CD4-positive, alpha-beta T cell treated with Interleukin-15 for 4 hours (primary cell): ENCODE measurements around the gene SUMO3.
"Not testable (repeated sequence)": the region's sequence is repeated elsewhere in the genome, so short reads cannot be mapped to it uniquely, and the experiment has no call there.

ENCODE experiments used
- DNase-seq: peaks from one replicate; pipeline ENCODE4 v3.0.0-alpha.2; 2020; ENCODE audit warnings: low spot score

Gene SUMO3

DNA sequence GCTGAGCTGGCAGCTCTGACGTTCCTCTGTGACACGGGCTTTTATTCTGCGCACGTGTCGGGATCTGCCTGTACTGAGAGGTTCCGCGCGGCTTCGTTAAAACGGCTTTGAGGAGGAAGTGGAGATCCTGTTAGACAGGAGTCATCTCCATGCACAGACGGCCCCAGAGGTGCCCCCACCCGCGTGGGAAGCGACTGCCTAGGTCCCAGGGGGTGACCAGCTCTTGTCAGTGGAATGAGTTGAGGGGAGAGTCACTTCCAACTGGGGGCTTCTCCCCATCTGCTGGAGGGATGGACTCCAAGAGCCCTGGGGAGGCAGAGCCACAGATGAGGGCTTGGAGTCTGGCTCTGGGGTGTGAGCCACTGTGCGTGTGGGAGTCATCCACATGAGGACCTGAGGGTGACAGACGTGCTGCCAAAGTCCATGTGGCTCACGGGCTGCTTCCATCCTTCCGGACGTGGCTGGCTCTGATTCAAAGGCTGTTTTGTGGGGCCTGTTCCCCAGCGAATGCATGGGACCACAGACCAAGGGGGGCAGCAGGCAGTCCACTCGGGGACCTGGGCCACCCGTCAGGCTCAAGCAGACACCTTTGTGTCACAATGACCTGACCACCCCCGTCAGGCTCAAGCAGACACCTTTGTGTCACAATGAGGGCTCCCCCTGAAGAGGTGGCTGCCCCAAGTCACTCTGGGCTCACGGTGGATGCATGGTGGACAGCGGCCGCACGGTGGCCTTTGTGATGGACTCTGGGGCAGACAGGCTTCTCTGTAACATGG is 28.8 kb upstream of the SUMO3 start:
- DNase-seq = peak; percentile 20

DNA sequence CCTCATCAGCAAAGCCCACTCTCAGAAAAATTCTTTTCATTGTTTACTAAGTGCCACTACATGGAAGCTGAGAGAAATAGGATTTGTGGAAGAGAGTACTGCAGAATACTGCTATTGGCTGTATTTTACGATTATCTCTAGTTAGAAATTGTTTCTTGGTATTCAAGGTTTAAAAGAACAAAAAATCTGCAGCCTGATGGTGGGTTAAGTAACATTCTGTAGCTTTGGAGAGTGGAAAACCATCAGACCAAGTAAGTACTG is 28.3 kb upstream of the SUMO3 start:
- no peak for DNase-seq

DNA sequence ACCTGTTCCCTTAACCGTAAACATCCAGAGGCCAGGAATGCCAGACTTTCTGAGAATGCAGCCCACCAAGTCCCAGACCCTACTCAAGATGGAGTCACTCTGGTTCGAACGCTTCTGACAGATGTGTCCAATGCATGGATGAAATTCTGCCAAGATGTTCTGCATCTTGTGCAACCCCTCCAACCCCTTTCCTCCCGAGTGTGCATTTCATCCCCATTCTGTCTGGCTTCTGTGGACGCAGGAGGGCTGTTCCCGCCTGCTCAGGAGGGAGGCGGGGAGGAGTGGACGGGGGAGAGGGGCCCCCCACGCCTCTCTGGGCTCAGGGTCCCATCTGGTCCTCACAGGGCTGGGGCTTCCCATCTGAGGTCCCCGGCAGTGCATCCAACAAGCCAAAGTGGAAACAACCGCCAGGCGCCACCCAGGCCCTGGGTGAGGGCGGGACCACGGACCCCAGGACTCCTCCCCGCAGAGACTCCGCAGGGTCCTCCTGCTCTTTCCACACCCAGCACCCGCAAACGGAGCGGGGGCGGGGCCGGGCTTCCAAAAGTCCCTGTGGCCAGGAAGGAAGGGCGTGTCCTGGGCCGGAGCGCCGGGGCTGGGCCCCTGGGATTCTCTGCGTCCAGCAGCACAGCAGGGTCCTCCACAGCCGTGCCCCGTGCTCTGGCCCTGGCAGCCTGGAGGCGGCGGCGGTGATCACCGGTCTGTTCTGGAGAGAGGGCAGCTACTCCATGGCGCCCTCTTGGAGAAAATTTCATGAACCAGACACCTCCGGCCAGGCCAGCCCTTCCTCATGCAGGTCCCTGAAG is 27.8 kb upstream of the SUMO3 start:
- peak; percentile 47 for DNase-seq

DNA sequence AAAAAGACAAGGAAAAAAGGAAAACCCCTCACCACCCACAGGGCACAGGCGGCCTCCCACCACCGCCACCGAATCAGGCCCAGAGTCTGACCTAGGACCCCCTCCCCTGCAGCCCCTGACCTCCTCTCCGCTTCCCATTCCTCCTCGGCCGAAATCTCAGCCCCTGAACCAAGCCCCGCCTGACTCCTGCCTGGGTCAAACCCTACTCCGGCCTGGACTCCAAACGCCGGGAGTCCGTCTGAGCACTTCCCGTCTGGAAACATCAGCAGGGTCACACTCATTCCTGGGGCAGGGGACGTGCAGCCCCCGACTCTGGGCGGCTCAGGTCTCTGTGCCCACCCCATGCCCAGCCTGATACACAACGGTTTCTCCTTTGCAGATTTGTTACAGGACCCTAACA is 26.4 kb upstream of the SUMO3 start:
- DNase-seq = no peak

DNA sequence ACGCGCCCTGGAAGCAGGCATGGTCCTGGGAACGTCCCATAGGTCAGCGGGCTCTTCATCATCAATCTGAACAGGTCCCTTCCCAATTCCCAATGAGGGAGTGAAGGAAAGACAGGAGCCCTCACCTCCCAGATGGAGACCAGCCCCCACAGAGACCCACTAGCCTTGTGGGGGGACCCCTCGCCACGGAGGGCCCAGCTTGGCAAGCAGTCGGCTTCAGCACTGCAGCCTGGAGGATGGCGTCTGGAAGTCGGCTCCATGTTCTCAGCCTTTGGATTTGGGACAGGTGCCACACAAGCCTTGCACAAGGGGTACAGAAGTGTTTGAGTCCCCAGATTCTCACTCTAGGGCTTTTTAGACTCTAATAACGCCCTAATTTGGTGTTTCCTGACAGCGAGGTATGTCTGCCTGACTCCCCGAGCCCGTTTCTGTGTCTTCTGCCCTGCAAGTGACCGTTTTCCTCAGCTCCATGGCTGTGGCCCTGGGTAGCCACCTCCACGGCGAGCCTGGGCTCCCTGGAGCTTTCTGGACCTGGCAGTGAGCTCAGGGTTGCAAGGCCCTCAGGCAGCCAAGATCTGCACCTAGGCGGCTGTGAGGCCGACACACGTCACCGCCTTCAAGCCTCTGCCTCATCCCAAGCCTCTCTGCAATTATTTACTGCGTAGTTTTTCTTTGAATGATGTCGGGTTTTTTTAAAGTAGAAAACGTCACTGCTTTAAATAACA is 25.0 kb upstream of the SUMO3 start:
- no peak for DNase-seq

DNA sequence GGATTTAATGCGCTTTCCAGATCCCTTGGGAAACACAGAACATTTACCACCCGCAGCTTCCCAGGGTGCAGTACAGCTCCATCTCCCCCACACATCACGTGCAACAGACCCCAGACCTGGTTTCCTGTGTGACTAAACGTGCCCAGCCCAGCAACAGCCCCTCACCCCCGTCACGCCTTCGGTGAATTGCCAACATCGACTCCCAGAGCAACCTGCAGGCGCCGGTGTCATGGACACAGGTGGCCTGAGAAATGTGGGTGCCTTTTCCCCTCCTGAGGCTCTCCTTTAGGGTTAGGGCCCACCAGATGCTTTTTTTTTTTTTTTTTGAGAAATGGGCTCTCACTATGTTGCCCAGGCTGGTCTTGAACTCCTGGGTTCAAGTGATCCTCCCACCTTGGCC is 24.2 kb upstream of the SUMO3 start:
- no peak for DNase-seq

DNA sequence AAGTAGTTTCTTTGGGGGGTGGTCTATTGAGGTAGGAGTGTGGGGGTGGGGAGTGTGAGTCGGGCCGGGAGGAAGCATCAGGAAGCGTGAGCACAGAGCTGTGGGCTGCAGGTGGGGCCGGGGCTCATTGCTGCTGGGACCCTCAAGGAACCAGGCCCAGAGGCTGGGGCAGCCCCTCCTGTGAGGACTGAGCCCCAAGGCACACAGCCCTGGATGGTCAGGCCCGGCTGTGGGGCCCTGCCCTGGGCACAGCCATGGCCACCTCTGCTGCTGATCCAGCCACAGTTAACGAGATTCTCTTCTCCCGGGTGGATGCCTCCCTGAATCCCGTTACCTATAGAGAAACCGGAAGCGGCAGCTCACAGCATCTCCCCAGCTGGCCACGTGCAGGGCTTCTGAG is 22.9 kb upstream of the SUMO3 start:
- DNase-seq = no peak

DNA sequence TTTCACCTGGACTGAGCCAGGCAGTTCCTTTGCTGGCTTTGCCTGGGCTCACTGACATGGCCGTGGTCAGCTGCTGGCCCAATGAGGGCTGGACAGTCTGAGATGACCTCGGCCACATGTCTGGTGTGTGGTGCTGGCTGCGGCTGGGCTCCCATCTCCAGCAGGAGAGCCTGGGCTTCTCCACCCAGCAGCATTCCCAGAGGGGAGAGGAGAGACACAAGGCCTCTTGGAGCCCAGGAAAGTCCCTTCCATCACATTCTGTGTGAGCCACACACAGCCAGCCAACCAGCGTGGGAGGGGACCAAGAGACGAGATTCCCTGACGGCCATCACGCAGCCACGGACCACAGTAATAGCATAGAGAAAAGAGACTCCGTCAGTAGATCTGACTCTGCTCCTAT is 21.1 kb upstream of the SUMO3 start:
- DNase-seq = no peak

DNA sequence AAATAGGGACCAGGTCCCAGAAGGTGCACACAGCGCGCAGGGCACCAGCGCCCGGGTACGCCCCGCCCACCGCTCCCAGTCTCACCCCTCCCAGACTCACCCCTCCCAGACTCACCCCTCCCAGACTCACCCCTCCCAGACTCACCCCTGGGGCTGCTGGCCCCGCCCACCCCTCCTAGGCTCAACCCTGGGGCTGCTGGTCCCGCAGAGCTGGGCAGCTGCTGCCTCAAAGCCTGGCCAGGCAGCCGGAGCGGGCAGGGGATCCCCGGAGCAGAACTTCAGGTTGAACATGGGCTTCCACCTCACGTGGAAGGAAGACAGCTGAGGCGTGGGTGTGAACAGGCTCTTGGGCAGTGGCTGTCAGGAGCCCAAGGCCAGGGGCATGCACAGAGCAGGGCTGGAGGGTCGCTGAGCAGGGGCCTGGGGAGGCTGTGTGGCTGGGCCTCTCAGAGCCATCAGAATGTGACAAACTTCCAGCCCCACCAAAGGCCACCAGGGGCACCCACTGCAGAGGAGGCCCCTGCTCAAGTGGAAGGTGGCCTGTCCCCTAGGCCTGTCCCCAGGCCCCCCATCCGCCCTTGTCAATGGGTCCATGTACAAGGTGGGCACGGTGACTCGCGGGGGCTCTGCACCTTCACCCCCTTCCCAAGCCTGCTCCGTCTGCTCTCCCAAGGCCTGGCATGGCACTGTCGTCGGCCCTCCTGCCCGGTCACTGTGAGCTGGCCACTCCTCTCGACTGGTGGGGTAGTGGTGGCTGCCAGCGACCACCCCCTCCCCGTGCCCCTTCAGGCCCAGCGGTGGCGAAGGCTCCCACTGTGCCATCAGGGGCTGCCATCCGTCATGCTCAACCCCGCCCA is 20.4 kb upstream of the SUMO3 start:
- no peak for DNase-seq

DNA sequence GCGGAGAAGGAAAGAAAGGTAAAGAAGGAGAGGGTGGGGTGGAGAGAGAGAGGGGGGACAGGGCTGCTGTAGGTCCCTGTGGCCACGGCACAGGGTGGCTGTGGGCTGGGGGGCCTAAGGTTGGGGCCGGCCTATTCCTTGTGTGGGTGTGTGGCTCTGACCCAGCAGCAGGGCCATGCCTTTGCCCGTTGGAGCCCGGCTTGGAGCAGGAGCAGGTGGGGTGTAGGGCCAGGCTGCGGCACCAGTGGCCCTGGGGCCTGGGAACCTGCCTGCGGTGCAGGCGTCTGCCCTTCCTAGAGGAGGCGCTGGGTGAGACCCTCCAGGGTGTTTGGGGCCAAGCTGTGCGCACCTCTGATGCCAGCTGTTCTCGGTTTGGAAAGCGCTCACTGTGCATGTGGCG is 19.7 kb upstream of the SUMO3 start:
- DNase-seq = no peak

DNA sequence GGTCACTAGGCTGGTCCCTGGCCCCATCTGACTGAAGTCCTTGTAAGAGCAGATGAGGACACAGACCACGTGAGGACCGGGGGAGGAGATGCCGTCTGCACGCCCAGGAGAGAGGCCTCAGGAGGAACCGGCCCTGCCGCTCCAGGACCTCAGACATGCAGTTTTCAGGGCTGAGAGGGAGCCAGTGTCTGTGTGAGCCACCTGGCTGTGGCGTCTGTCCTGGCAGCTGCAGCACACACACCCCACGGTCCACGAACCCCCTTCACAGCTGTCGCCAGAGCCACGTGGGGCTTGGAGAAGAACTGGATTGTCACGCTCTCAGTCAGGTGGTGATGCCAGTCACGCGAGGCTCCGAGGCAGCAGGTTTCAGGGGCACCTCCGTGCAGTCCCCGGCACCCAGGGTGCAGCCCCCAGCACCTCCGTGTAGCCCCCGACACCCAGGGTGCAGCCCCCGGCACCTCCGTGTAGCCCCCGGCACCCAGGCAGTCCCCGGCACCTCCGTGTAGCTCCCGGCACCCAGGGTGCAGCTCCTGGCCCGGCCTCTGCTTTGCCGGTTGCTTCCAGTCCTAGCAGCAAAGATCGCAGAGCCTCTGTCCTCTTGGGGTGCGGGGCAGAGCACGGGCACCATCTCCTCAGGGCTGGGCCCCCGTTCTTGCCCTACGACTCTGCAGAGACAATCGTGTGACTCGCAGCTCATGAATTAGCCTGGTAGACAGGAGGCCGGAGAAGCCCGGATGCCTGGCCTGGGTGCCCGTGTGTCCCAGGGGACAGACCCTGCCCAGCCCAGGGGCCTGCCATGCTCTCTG is 19.0 kb upstream of the SUMO3 start:
- no peak for DNase-seq

DNA sequence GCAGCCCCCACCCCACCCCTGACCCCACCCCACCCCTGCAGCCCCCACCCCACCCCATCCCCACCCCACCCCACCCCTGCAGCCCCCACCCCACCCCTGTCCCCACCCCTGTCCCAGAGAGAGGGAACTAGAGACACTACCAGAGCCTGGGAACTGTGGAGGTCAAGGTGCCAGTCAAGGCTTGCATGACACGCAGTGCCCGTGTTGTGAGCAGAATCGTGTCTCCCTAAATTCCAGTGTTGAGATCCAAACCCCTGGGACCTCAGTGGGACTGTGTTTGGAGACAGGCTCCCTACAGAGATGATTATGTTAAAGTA is 18.4 kb upstream of the SUMO3 start:
- DNase-seq = no peak

DNA sequence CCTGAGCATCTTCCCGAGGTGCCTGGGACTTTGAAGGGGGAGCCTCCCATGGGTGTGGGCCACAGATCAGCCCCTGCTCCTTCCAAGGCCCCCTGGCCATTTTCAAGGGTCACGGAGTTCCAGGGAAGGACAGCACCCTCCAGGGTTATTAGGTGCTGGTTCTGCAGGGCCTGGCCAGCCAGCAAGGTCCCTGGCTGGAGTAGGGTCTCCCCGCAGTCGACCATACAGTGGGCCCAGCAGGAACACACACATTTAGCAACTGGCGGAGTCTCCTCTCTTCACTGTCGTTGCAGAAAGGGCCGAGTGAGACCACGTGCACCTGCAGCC is 17.7 kb upstream of the SUMO3 start:
- no peak for DNase-seq

DNA sequence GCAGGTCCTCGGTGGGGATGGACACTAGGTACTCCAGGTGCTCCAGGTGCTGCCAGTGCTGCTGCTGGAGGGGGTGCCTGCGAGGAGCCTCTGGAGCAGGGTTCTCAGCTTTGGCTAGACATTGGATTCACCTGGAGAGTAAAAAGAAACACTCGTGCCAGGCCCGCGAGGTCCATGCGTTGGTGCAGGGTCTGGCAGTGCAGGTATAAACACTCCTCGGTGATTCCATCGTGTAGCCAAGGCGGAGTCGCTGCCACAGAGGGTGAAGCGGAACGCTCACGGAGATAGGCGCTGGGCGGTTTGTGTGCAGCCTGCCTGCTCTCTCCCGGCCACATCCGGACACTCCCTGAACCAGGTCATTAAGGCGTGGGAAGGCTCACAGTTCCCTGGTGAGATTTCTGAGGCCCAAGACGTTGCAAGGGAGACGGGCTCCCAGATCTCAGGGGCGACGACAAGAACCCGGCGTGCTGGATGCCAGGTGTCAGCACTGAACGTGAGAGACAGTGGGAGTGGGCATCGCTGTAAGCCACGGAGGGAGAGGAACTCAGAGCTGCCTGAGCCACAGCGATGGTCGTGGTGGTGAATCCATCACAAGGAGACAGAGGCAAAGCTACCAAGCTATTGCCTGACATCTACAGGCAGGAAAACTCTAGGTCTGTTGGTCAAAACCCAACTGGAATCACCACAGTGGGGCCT is 17.2 kb upstream of the SUMO3 start:
- DNase-seq = no peak

DNA sequence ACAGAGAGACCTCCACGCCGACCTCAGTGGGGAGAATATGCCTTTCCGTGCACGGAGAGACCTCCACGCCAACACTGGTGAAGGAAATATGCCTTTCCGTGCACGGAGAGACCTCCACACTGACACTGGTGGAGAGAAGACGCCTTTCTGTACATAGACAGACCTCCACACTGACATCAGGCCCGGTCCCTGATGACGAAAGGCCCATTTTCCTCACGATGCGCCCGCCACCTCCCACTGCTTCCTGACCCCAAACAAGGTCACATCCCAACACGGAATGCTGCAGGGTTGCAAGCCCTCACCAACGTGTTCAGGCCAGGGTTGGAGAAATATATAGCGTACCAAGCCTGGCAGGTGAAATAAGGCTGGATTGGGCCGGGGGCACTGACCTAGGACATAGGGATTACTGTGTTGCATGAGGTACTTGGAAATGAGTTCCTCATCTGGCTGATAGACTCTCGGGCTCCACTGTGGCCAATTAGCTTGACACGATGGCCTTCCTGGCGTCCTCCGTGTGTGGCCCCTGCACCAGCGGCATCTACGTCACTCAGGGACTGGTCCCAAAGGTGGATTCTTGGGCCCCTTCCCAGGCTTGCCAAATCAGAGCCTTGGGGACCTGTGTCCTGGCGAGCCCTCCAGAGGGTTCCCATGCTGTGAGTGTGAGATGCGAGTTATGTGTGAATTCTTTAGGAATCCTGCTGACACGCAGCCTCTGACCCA is 16.5 kb upstream of the SUMO3 start:
- no peak for DNase-seq

DNA sequence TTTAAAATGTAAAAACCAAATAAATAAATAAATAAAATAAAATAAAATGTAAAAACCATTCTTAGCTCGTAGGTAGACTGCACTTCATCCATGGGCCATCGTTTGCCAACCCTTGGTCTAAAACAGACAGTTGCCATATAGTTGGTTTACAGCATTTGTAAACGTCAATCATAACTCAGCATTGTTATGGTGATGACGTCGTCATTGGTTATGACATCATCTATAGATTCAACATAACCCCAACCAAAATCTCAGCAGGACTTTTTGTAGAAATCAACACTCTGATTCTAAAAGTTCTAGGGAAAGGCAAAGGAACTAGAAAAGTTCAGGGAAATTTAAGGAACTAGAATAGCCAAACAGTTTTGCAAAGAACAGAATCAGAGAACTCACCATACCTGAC is 15.8 kb upstream of the SUMO3 start:
- no peak for DNase-seq

DNA sequence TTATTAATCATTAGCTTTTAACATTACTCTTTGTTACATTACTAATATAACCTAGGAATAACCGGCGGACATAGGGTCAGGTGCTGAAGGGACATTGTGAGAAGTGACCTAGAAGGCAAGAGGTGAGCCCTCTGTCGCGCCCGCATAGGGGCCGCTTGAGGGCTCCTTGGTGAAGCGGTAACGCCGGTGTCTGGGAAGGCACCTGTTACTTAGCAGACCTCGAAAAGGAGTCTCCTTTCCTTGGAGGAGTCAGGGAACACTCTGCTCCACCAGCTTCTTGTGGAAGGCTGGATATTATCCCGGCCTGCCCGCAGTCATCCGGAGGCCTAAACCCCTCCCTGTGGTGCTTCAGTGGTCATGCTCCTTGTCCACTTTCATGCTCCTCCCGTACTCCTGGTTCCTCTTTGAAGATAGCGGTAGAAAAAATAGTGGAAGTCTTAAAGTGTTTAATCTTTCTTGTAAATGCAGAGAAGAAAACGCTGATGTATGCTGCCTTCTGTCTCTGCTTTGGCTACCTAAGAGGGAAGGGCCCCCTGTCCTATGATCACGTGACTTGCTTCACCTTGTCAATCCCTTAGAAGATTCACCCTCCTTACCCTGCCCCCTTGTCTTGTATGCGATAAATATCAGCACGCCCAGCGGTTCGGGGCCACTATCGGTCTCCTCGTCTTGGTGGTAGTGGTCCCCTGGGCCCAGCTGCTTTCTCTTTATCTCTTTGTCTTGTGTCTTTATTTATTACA is 14.8 kb upstream of the SUMO3 start:
- not testable (repeated sequence) for DNase-seq

DNA sequence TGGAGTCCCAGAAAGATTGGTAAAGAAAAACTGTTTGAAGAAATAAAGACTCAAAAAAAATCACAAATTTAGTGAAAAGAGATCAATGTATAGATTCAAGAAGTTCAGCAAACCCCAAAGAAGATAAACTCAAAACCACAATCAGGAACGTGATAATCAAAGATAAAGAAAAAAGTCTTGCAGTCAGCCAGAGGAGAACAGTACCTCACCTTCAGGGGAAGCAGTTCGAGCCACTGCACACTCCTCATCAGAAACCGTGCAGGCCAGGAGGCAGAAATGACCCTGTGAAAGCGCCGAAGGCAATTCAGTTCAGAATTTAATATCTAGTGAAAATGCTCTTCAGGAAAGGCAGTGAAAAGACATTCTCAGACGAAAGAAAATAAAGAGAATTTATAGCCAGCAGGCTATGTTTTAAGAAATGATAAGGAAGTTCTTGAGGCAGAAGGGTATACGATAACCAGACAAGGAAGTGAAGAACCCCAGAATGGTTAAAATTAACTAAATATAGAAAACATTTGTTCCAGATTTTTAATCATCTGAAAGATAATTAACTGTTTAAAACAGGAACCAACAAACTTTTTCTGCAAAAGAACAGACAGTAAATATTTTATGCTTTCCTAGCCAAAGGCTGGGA is 13.5 kb upstream of the SUMO3 start:
- DNase-seq = no peak

DNA sequence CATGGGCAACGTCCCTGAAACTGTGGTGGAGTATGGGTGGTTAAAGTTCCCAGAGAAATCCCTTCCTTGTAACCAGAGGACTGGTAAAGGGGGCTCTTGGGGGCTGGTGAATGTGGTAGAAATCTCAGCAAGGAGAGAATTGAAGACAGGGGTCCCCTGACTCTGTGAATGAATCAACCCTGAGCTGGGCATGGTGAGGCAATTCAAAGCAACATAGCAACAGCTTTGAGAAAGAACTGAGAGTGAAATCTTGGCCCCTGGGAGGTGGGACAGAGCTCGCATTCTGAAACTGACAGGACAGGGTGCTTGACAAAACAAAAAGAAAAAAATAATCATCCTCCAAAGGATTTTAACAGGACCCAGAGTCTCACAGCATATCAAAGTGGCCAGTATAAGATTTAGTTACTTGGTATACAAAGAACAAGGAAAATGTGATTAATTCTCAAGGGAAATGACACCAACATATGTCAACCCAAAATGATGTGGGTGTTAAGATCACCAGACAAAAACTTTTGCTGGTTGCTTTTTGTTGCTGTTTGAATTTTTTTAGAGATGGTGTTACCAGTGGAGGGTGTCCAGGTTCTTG is 11.7 kb upstream of the SUMO3 start:
- no peak for DNase-seq
